HG03342 (cell line): ENCODE results near the gene HOXA3.

Experiments used
- ATAC-seq: cut with Tn5 transposase; IDR thresholded peaks from one replicate; pipeline ENCODE4 v1.9.1; 2021; ENCODE audit warnings: mild to moderate bottlenecking, moderate library complexity; ENCODE audit not compliant: unreplicated experiment

The HOXA3 gene

DNA sequence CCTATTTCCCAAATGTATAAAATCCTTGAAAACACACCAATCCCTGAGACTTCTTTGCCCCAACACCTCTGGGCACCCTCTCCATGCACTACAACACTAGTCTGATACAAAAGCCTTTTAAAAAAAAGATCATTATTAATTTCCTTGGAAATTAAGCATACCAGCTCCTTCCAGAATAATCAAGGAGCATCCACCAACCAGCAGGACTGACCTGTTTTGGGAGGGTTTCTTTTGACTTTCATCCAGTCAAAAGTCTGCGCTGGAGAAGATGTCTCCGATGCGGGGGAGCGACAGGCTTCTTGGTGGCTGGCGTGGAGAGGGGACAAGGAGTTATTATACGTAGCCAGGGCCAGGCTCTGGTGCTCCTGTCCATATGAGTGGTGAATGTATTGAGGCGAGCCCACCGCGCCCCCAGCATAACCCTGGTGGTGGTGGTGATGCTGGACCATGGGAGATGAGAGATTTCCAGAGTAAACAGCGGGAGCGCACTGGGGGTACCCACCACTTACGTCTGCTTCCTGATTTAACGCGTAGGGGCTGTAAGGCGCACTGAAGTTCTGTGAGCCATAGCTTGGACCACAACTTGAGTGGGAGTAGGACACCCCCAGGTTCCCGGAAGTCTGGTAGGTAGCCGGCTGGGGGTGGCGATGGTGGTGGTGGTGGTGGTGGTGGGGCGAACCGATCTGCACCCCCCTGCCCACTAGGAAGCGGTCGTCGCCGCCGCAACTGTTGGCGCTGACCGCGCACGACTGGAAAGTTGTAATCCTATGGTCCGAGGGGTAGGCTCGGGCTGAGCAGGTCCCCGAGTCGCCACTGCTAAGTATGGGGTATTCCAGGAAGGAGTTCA, 57.1 kb downstream of the HOXA3 start:
- peak; percentile 7 for ATAC-seq

GRCh38 chr7:27094304-27095049, 57.9 kb downstream of the HOXA3 start:
- no peak for ATAC-seq

DNA sequence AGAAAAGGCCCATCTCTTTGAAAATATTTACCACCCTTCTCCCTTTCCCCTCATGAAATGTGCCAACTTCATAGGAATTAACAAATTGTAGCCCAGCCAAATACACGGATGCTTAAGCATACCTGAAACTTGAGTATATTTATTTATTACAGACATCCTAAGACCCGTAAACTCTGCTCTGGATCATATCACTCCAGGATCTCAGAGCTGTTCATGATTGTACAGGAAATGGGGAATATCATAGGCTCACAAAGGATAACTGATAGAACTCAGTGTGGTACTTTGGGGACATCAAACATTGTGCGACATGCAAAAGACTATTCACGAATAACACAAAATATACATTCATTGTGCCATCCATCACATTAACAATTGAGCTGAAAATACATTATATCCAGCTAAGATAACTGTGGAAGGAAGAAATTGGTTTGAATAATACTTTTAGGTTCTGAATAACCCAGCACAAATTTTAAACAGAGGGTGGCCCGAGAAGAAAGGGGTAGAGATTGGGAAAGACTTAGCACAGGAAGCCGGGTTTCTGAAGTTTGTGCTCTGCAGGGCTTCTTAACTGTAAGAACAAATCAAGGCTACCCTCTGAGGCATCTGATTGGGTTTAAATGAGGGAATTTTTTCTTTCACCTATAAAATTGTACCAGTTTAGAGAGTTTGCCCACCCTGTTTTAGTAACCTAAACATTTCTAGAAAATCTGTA, 59.0 kb downstream of the HOXA3 start:
- ATAC-seq = no peak

- ATAC-seq = no peak
These were observed 59.6 kb downstream of the HOXA3 start for GRCh38 chr7:27092819-27093110.

DNA sequence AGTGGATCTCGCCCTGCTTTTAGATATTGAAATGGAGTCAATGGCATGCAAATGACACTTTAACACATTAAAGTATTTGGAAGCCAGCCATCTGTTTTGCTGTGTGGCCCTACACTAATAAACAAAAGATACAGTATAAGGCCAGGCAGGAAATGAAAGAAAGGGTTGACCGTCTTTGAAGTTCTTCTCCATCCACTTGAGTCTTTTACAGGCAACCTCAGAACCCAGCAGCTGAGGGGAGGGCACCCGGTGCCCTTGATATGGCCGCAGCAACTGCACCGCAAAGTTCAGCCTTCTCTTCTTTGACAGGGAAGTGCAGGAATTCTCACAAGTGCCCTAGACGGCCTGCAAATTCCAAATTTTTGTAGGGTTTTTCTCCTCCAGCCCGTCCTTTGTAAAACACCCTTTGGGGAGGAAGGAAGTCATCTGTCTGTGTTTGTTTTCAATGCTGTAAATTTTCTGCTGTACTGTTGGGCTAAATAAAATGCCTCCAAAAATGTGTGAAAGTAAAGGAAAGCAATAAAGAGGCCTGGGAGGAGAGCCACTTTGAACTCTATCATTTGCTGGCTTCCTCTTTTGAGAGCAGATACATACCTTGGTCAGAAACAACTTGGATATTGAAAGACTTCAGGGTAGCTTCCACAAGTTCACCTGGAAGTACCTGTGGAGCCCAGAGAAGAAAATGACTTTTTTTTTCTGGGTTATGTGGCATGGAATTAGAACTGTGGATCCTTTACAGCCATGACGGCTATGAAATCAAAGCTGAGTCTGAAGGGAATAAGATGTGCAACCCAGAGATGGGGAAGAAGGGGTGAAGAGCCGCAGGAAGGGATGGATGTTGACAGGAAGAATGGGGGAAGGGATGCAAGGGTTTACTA, 60.2 kb downstream of the HOXA3 start:
- ATAC-seq = no peak

GRCh38 chr7:27091105-27091504, 61.3 kb downstream of the HOXA3 start:
- ATAC-seq = no peak

DNA sequence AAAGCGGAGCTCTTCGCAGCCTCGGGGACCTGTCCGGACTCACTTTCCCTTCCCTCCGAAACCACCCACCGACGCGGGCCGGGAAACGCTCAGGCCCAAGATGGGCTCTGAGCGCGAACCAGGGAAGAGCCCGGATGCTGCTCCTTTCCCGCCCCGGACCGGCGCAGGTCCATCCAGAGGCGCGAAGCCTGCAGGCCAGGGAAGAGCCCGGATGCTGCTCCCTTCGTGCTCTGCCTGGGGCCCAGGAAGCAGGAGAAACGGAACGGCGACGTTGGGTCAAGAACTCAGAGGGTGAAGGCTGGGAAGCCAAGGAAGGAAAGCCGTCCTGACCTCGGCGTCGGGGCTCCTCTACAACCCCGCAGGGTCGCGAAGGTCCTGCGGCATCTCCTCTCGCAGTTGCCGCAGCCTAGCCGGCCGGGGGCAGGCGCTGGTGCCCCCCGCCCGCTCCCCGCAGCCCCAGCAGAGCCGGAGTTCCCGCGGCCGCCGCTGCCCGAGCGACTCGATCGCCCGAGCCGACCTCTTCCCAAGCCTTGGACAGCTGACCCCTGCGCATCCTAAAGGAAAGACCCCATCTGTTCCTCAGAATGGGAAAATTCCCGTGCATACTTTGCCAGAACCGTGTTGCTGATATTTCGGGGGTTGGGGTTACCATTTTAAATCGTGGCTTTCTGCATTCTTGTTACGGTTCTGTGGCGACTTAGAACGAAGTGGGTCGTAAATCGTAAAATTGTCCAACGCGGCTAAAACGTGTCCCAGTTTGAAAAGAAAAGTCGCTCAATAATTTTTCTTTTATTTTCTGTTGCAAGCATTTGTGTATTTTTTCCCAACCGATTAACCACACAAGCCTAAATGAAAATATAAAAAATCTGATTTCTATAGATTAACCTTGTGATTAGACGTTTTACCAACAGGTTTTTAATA, 64.1 kb downstream of the HOXA3 start:
- ATAC-seq = no peak

DNA sequence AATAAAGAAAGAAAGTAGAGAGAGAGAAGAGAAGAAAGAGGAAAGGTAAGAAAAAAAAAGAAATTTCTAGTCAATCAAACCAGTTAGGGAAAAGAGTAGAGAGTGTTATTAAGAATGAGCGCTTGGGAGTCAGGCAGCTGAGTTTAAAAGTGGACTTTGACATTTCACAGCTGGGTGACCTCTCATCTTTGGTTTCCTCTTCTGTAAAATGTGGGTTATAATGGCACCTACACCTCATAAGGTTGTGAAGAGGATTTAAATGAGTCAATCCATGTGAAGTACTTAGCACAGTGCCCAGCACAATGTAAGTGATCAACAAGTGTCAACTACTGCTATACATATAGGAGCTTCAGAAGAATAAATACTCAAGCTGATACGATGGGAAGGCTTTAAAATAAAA, 68.7 kb downstream of the HOXA3 start:
- ATAC-seq = no peak

- ATAC-seq = no peak
These were observed 70.2 kb downstream of the HOXA3 start for GRCh38 chr7:27082171-27082570.

DNA sequence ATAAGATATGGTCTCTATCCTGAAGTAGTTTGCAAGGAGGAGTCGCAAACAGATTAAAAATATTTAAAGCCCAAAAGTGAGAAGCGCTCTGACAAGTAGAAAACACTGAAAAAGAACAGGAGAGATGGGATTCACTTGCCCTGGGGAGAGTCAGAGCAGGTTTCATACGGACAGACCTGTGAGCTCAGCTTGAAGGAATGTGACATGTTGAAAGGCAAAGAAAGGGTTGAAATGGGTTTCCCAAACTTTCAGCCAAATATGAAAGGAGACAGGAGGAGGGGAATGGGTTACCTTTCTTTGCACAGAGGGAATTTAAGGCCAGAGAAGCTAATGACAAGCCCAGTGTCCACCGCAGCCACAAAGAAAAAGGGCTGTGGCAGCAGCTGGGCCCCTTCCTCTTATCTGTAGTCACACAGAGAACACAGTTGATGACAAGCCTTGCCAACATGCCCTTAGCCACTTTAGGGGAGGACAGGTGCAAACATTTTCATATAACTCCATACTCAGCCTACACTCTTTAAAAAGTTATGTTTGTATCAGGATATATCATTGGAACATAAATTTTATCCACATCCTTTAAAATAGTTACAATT, 71.4 kb downstream of the HOXA3 start:
- ATAC-seq = no peak

- no peak for ATAC-seq
These were observed 73.0 kb downstream of the HOXA3 start for GRCh38 chr7:27079234-27079975.

DNA sequence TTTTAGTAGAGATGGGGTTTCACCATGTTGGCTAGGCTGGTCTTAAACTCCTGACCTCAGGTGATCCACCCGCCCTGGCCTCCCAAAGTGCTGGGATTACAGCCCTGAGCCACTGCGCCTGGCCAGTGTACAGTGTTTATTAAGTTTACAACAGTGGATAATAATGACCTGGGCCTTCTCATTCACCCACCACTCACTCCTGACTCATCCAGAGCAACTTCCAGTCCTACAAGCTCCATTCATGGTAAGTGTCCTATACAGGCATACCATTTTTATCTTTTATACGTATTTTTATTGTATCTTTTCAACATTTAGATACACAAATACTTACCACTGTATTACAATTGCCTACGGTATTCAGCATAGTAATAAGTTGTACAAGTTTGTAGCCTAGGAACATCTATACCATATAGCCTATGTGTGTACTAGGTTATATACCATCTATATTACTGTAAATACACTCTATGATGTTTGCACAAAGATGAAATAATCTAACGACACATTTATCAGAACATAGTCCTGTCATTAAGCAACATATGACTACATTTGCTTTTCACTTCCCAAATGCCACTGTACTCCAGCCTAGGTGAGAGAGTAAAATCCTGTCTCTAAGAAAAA, 73.7 kb downstream of the HOXA3 start:
- ATAC-seq = no peak

DNA sequence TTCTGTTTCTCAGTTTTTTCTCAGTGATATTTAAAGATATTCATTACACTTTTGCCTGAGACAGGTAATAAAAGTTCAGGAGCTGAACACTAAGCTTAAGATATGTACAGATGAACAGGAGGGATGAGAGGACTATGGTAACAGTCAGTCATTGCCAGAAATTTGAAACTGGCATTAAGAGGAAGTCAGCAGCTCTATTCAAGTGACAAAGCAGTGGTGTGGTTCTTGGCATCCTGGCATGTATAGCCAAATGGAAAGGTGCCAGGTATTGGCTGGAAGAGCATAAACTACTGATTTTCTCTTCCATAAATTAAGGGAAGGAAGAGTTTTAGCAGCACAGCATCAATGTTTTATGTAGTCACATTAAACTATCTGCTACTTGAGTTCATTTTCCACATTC, 79.3 kb downstream of the HOXA3 start:
- no peak for ATAC-seq

DNA sequence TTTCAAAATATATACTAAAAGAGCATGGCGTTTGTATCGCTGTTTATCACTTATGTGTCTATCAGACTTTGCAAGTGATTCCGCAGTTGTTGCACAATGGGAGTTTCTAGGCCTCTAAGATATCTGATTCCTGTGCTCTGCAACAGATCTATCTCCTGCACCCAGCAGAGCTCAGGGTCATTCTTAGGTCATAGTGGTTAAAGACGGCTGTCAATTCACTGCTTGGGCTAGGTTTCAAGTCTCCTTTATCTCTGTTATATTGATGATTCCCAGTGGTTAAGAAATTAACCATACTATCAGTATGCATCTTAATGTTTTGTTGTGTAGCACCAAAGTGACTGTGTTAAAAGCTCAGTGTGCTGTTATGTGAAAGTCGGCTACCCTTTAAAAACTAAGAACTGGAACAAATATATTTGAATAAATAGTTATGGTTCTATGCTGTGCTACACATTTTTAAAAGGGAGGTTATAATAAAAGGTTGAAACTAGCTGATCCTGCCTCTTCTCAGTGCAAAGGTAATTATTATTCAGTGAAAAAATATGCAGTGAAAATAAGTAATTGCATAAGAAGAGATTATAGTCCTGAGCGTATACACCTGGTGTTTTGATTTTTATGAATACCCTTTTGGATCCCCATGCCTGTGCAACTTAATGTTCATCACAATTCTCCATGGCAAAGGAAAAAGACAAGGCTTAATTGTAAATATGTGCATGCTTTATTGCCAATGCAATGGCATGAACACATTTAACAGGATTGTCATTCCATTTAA, 80.6 kb downstream of the HOXA3 start:
- no peak for ATAC-seq

GRCh38 chr7:27068259-27068658, 84.1 kb downstream of the HOXA3 start:
- ATAC-seq = no peak

GRCh38 chr7:27066148-27066547, 86.2 kb downstream of the HOXA3 start:
- no peak for ATAC-seq

GRCh38 chr7:27065709-27066108, 86.7 kb downstream of the HOXA3 start:
- ATAC-seq = no peak

GRCh38 chr7:27064661-27065060, 87.7 kb downstream of the HOXA3 start:
- ATAC-seq = no peak
